Erythroblast (primary cell): ENCODE results near the gene PKD1L1.

Experiments
- GATA1 ChIP-seq: IDR thresholded peaks from 2 replicates; pipeline ENCODE4 v1.6.1; 2011; ENCODE audit warnings: low read depth, mild to moderate bottlenecking, control low read depth, low read length, moderate library complexity
- POLR2A ChIP-seq: IDR thresholded peaks from 2 replicates; pipeline ENCODE4 v1.6.1; 2011; ENCODE audit warnings: mild to moderate bottlenecking, low read length

- TF ChIP-seq POLR2A (no peak), GATA1 (no peak)
Observed at GRCh38 chr7:47764746-47765145, 183.5 kb downstream of the PKD1L1 start.
